GM18526 (cell line): ENCODE measurements around the gene FAXDC2.

Experiments used
- POLR2A ChIP-seq: IDR thresholded peaks from 3 replicates; pipeline ENCODE4 v1.6.1; 2011; ENCODE audit not compliant: insufficient read length; ENCODE audit errors: extremely low read depth

The FAXDC2 gene

GRCh38 chr5:154794525-154795234 lies 55.7 kb downstream of the FAXDC2 start:
- TF ChIP-seq POLR2A: no peak

GRCh38 chr5:154793599-154794524 lies 56.5 kb downstream of the FAXDC2 start:
- TF ChIP-seq POLR2A: no peak

DNA sequence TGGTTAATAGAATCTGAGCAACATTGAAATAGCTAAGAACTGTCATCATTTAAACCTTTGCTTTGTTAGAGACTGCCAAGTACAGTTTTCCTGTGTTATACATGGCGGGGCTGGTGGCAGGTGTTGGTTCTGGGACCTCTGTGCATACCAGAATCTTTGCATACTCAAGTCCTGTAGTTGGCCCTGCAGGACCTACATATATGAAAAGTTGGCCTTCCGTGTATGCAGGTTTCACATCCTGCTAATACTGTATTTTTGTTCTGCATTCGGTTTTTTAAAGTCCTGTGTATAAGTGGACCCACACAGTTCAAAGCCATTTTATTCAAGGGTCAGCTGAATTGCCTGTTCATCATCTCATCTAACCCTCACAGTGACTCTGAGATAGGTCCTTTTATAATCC lies 58.9 kb downstream of the FAXDC2 start:
- no peak for TF ChIP-seq POLR2A

- no peak for TF ChIP-seq POLR2A
Measured at GRCh38 chr5:154788212-154788611, 62.2 kb downstream of the FAXDC2 start.

DNA sequence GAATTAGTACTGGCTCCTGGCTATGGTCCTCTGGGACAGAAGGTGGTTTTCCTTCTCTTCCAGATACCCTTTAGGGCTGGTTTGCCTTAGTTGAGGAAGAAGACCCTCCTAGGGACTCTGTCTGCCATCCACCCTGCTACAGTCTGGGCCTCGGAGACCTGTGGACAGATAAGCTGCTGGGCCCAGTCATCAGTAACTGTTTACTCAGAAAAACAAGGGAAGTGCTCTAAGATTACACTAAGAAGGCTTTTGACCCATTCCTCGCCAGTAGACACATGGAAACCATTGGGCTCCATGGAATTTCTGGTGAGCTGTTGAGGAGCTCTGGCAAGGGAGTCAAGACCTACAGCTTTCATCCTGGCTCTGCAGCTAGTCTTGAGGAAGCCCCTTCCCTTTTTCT lies 64.0 kb downstream of the FAXDC2 start:
- no peak for TF ChIP-seq POLR2A

DNA sequence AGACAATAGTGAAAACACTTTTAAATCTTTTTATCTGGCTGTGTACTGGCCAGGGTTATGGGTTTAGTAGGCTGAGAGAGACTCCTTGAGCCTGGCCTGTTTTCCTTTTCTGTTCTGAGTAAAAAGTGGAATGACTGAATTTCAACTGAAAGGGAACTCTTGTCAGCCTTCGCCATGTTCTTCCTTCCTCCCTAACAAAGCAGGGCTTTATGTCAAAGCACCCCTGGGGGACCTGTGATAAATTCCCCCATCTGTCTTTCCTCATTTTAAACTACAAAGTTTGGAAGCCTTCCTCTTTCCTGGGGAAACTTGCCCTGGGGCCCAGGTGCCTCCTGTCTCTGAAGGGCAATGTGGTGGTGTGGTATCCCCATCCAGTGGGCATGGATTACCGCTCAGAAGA lies 65.5 kb downstream of the FAXDC2 start:
- no peak for TF ChIP-seq POLR2A

GRCh38 chr5:154783774-154784460 lies 66.5 kb downstream of the FAXDC2 start:
- no peak for TF ChIP-seq POLR2A

DNA sequence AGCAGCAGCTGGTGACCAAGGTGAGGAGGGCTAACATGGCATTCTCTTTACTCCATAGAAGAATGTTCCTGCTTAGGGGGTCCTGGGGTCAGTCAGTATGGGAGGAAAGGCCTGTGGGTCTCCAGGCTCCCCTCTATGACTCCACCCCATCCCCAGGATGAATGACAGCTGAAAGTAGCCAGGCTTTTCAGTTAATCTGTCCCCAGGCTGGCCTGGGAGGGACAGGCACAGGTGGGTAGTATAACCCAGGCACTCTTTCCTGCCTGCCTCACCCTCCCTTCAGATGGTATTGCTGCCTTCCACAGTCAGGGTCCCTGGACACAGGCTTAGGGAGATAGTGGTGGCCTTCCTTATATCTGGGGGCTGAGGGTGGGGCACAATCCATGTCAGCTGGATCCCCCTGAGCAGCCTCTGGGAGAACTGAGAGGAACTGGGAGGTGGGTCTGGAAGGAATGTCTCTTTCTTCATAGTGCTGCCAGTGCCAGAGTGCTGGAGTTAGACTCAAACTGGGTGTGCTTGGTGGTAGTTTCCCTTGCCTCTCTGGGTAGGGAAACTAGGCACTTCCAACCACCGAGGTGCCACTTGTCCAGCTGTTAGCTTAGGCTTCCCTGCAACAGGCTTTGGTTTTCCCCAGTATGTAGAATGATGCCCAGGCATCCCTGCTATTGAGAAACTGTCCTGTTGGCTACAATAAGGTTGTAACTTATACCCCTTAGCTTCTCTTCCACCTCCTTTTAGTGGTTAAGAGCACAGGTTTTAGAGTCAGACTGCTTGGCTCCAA lies 67.4 kb downstream of the FAXDC2 start:
- TF ChIP-seq POLR2A: no peak

GRCh38 chr5:154782326-154782725 lies 68.1 kb downstream of the FAXDC2 start:
- TF ChIP-seq POLR2A: no peak

DNA sequence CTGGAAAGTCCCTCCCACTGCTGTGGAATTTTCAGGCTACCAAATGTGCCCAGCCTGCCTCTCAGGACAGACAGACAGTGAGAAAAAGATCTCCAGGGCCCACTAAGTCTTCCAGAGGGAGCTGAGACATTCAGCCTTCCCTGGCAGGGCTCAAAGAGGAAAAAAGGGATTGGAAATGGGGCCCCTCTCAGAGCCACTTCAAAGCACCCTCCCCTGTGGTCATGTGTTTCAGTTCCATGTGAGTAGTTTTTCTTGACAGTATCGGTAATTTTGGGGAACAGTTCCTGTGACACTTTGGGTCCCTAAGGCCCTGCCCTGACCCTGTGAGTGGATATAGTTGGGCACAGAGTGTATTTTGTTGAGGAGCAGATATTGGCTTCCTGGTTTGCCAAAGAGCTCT lies 70.3 kb downstream of the FAXDC2 start:
- TF ChIP-seq POLR2A: no peak

DNA sequence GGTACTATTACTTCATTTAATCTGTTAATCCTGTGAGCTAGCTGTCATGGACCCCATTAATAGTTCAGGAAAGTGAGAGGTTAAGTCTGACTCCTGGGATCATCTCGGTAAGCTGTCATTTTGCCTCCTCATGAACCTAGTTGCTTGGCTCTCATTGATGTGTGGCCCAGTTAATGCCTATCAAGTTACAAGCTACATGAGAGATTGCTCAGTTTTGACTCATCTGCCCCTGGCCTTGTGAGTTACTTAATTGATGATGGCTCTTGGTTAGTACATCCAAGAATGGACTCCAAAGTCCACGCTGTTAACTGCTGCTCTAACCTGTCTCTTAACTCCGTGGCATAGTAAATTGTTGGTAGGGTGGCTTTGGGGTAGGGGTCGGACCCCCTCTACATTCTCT lies 71.3 kb downstream of the FAXDC2 start:
- TF ChIP-seq POLR2A: no peak

GRCh38 chr5:154778534-154778933 lies 71.9 kb downstream of the FAXDC2 start:
- no peak for TF ChIP-seq POLR2A

GRCh38 chr5:154776167-154776566 lies 74.2 kb downstream of the FAXDC2 start:
- TF ChIP-seq POLR2A: no peak

DNA sequence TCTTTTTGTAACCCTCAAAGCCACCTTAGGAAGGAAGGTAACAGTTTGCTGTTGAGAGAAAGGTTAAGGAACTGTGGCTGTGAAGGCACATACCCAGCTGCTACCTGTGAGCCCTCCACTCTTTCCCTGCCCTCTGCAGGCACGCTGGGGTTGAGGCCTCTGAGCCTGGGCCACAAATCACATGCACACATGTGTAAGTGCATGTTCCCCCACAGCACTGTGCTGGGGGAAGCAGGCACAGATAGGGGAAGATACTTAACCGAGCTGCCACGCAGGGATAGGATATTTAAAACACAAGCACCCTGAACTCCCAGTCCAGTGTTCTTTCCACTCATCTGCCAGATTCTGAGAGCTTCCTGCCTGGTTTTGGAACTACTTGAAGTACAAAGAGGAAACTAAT lies 77.1 kb downstream of the FAXDC2 start:
- TF ChIP-seq POLR2A: no peak

DNA sequence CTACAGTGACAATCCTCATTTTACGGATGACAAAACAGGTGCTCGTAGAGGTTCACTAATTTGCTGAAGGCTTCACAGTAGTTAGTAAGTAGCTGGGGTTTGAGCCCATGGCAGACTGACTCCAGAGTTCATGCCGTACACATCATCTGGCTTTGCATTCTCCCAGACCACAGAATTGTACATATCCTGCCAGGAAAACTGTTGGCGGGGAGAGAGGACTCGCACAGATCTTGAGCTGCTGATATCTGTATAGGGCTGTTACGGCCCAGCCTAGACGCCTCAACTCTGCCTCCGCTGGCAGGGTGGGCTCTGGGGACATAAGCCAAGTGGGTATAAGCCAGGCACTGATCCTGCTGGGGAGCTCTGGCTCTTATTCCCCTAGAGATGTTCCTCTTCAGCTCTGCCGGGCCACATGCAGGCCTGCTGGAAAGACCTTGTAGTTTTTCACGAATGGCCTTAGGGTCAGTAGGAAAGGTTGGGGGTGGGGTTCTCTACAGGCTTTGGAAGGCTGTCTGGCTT lies 79.0 kb downstream of the FAXDC2 start:
- TF ChIP-seq POLR2A: no peak
